ENCODE data around the gene NOTO. TPM values are rescaled to one million over a fixed set of nuclear protein-coding genes. Genes with fewer than 3 reads are reported as not detected.

Gene NOTO
- total RNA-seq, 4 donors from 2014 or later: not detected

- Histone ChIP-seq H3K9me3 (no peaks in the 10 kb centered on the region), H3K4me3 (replicated peaks in 1 of 3) (no peak overlapping the region), H3K27me3 (no peaks in the 10 kb centered on the region), H3K4me1 (no peaks in the 10 kb centered on the region), H3K27ac (no peak overlapping the region), H3K36me3 (peaks cover 37 to 40% of the 10 kb centered on the region in 2 donors)
- DNase-seq: no peak
- WGBS, 2 donors: 71 to 76% methylated on average over 3 to 4 of the region's 4 CpGs
- intact Hi-C loops (cut with DNase I): no loop called here
- no peak for TF ChIP-seq CTCF (IDR thresholded peaks at IDR 0.05)
- TF ChIP-seq POLR2A (IDR thresholded peaks at IDR 0.05): no peak
These were observed 52.8 kb downstream of the NOTO start for GRCh38 chr2:73255007-73255644.

DNA sequence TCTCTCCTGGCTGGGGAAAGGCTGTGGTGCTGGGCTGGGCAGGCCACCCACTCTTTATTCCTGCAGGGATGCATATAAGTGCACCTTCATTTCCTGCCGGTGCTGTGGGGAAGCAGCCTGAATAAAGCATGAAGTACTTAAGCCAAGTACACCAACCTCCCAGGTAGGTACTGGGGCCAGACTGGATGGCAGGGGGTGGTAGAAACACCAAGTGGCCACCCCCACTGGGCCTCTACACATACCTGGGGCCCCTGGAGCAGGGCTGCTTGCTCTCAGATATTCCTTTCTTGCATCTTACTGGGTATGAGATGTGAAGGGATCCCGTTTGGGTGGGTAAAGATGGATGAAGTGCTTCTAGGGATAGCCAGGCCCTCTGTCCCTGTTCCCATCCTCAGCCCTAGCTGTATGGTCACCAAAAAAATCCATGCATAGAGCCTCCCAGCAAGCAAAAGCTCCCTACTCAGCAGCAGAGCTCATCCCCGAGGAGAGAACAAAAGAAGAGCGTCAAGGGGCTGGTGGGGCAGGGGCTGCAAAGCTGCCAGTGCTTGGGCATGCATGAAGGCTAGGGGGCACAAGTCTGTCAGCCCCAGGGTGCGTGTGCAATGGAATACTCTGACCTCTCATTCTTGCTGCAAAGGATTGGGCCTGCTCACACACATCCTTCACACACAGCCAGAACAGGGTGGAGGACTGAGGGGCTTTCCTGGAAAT lies 53.7 kb downstream of the NOTO start:
- intact Hi-C loops (cut with DNase I): no loop called here
- Histone ChIP-seq H3K36me3 (peaks cover 28 to 31% of the 10 kb centered on the region in 2 donors), H3K27ac (no peak overlapping the region), H3K4me3 (replicated peaks in 1 of 3) (no peak overlapping the region), H3K4me1 (no peaks in the 10 kb centered on the region), H3K9me3 (no peaks in the 10 kb centered on the region), H3K27me3 (no peaks in the 10 kb centered on the region)
- DNase-seq: no peak
- TF ChIP-seq POLR2A (IDR thresholded peaks at IDR 0.05) (no peak), CTCF (IDR thresholded peaks at IDR 0.05) (no peak)
- WGBS, 2 donors: 49 to 56% methylated on average over 5 of the region's 5 CpGs

GRCh38 chr2:73256618-73256922 lies 54.2 kb downstream of the NOTO start:
- 44 to 92% methylated on average over 1 of the region's 1 CpG for WGBS, 2 donors
- TF ChIP-seq POLR2A (IDR thresholded peaks at IDR 0.05): no peak
- TF ChIP-seq CTCF (IDR thresholded peaks at IDR 0.05): no peak

GRCh38 chr2:73257021-73257420 lies 54.6 kb downstream of the NOTO start:
- Histone ChIP-seq H3K9me3 (no peaks in the 10 kb centered on the region), H3K36me3 (peaks cover 18 to 21% of the 10 kb centered on the region in 2 donors), H3K27ac (no peak overlapping the region), H3K4me1 (no peaks in the 10 kb centered on the region), H3K27me3 (no peaks in the 10 kb centered on the region), H3K4me3 (replicated peaks in 1 of 3) (no peak overlapping the region)
- intact Hi-C loops (cut with DNase I): no loop called here
- DNase-seq: no peak
- TF ChIP-seq POLR2A (IDR thresholded peaks at IDR 0.05): no peak
- 91 to 100% methylated on average over 2 of the region's 2 CpGs for WGBS, 2 donors

More at GRCh38 chr2:73256618-73256922, 54.2 kb downstream of the NOTO start:
- H3K4me3 ChIP-seq (replicated peaks in 1 of 3): no peak overlapping the region
- H3K9me3 ChIP-seq: no peaks in the 10 kb centered on the region
- no peak for DNase-seq
- intact Hi-C loops (cut with DNase I): no loop called here
- no peaks in the 10 kb centered on the region for H3K4me1 ChIP-seq
- no peaks in the 10 kb centered on the region for H3K27me3 ChIP-seq
- H3K36me3 ChIP-seq: peaks cover 23 to 26% of the 10 kb centered on the region in 2 donors
- no peak overlapping the region for H3K27ac ChIP-seq

DNA sequence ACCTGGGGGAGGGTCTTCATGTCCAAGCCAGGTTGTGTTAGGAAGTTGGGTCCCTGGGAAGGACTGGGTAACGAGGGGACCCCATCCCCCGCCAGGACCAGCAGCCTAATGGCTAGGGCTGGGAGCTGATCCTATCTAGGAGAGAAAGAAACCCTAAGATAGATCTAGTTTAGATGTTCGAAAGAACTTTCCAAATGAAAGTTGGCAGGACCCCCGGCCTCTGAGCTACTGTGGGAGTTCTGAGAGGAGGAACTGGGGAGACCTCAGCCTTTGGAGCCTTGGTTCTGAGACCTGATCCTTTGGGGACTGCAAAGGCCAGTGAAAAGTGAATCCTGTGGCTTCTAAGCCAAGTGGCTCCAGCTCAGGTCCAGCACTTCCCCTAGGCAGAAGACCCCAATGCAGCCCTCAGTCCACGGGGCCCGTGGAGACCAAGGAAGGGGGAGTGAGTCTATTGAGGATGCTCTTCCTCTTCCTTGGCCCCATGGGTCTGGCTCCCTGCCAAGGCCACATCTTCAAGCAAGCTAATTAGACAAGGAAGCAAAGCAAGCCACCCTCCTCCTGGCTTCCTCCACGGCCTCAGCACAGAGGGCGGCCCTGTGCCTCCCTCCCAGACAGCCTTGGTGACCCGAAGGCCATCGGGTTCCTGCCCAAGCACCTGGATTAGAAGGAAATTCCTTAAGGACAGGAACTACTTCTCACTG lies 55.2 kb downstream of the NOTO start:
- H3K36me3 ChIP-seq: peaks cover 16 to 18% of the 10 kb centered on the region in 2 donors
- TF ChIP-seq CTCF (IDR thresholded peaks at IDR 0.05) (no peak), POLR2A (IDR thresholded peaks at IDR 0.05) (no peak)
- DNase-seq: no peak
- WGBS, 2 donors: 74 to 81% methylated on average over 8 to 10 of the region's 10 CpGs
- no peaks in the 10 kb centered on the region for H3K4me1 ChIP-seq
- H3K27me3 ChIP-seq: no peaks in the 10 kb centered on the region
- no peak overlapping the region for H3K27ac ChIP-seq
- intact Hi-C loops (cut with DNase I): no loop called here
- no peaks in the 10 kb centered on the region for H3K9me3 ChIP-seq
- H3K4me3 ChIP-seq (replicated peaks in 1 of 3): no peak overlapping the region
